ENCODE measurements around the gene HYCC1.

DNA sequence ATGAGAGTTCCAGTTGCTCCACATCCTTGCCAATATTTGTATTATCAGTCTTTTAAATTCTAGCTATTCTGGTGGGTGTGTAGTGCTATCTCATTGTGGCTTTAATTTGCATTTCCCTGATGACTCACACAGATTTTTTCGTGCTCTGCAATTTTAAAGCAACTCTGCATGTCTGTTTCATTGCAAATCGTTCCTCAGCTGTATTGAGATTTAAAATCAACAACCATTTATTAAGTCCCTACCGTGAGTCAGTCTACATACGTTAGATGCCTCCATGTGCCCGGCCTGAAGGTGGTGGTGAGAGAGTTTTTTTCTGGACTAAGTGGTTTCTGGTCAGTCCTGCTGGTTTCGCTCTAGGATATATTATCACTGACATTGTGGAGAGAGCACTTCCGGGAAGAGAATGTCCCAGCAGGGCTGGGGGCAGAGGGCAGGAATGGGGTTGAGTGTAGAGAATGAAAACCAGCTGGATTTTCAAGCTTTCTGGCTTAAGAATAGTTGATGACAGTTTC lies 8.4 kb upstream of the HYCC1 start:
- TF ChIP-seq, protein P1, sequence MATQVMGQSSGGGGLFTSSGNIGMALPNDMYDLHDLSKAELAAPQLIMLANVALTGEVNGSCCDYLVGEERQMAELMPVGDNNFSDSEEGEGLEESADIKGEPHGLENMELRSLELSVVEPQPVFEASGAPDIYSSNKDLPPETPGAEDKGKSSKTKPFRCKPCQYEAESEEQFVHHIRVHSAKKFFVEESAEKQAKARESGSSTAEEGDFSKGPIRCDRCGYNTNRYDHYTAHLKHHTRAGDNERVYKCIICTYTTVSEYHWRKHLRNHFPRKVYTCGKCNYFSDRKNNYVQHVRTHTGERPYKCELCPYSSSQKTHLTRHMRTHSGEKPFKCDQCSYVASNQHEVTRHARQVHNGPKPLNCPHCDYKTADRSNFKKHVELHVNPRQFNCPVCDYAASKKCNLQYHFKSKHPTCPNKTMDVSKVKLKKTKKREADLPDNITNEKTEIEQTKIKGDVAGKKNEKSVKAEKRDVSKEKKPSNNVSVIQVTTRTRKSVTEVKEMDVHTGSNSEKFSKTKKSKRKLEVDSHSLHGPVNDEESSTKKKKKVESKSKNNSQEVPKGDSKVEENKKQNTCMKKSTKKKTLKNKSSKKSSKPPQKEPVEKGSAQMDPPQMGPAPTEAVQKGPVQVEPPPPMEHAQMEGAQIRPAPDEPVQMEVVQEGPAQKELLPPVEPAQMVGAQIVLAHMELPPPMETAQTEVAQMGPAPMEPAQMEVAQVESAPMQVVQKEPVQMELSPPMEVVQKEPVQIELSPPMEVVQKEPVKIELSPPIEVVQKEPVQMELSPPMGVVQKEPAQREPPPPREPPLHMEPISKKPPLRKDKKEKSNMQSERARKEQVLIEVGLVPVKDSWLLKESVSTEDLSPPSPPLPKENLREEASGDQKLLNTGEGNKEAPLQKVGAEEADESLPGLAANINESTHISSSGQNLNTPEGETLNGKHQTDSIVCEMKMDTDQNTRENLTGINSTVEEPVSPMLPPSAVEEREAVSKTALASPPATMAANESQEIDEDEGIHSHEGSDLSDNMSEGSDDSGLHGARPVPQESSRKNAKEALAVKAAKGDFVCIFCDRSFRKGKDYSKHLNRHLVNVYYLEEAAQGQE (IDR thresholded peaks at IDR 0.05; ENCODE audit: unreplicated experiment): no peak
- TF ChIP-seq, protein P2, sequence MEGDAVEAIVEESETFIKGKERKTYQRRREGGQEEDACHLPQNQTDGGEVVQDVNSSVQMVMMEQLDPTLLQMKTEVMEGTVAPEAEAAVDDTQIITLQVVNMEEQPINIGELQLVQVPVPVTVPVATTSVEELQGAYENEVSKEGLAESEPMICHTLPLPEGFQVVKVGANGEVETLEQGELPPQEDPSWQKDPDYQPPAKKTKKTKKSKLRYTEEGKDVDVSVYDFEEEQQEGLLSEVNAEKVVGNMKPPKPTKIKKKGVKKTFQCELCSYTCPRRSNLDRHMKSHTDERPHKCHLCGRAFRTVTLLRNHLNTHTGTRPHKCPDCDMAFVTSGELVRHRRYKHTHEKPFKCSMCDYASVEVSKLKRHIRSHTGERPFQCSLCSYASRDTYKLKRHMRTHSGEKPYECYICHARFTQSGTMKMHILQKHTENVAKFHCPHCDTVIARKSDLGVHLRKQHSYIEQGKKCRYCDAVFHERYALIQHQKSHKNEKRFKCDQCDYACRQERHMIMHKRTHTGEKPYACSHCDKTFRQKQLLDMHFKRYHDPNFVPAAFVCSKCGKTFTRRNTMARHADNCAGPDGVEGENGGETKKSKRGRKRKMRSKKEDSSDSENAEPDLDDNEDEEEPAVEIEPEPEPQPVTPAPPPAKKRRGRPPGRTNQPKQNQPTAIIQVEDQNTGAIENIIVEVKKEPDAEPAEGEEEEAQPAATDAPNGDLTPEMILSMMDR (conservative IDR thresholded peaks at IDR 0.05; ENCODE audit: low read depth in 2 of 2): no peak
- no peak for TF ChIP-seq POLR2AphosphoS5 (IDR thresholded peaks at IDR 0.05; ENCODE audit: low read depth)
- no peak for TF ChIP-seq EZH2 (IDR thresholded peaks at IDR 0.05; ENCODE audit: low read depth, unreplicated experiment)

Measured in GM23338 (cell line).